Measurements from ENCODE around the gene TUBG2.
"Not testable (repeated sequence)": the region's sequence is repeated elsewhere in the genome, so short reads cannot be mapped to it uniquely, and the experiment has no call there.

Gene TUBG2

DNA sequence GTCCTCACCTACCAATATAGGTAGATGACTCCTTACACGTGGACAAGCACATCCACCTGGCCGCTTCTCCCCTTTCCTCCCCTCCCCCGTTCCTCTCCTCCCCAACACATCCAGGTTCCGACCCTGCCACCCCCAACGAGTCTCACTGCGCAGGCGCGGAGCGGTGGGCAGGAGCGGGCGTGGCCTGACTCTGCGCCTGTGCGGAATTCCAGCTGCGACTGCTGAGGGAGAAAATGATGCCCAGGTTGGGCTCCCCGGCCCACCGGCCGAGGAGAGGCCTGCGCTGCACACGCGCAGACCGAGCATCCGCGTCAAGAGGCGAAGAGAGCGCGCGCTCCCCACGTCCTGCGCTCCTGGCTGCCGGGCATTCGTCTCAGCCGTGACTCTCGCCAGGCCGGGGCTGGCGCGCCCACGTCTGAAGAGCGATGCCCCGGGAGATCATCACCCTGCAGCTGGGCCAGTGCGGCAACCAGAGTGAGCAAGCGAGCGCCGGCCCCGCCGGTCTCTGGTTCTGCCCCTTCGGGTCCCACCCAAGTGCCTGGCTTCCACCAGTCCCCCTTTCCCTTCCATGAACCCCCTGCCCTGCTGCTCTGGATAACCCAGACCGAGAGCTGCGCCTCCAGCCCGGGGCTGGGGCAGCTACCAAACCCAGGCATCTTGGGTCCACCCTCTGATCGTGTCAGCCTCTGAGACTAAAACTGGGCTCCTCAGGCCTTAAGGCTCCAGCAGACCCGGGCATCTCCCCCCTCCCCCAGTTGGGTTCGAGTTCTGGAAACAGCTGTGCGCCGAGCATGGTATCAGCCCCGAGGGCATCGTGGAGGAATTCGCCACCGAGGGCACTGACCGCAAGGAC, at the start of gene TUBG2:
TSS of gene TUBG2 (plus strand) at position 206 of the 853 bp plus-strand sequence. CDS start at position 426, 220 bp downstream.
- peak; percentile 87 for DNase-seq

DNA sequence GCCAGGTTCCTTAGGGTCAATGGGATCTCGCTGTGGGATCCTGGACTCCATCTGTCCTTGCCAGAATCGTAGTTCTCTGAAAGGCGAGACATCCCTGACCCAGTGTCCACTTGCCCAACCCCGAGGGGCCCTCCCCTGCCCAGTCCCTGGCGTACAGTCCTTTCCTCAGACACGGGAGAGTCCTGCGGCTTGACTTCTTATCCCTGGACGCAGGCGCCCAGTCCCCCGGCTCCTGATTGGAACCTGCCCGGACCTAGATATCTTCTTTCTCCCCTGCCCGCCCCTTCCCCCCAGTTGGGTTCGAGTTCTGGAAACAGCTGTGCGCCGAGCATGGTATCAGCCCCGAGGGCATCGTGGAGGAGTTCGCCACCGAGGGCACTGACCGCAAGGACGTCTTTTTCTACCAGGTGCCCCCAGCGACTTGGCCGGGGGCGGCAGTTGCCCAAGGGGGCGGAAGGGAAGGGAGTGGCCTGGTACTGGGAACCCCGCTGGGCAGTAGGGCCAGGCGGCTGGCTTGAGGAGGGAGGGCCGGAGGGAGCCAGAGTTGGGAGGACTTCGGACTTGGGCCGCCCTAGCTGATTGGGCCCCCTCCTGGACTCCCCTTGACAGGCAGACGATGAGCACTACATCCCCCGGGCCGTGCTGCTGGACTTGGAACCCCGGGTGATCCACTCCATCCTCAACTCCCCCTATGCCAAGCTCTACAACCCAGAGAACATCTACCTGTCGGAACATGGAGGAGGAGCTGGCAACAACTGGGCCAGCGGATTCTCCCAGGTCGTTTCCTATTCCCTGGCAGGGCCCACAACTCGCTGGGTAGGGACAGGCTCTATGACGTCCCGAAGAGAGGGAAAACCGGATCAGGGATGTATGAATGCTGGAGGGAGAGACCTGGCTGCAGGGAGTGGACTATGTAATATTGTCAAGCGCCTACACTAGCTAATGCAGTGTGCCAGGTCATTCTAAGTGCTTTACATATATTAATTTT, 49.0 kb upstream of the TUBG2 start:
- peak; percentile 43 for DNase-seq

DNA sequence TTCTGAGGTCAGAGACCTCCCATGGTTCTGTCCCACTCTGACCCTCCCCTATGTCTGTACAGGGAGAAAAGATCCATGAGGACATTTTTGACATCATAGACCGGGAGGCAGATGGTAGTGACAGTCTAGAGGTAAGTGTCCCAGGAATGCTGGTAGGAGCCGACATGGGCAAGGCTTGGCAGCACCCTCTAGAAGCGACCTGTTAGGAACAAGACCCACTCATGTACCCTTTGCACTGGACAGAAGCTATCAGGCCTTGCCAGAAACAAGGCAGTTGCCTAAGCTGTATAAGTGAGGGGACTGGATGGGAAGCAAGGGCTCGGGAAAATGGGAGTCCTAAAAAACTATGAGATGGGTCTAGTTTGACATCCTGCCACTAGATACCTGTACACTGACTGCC, 47.1 kb upstream of the TUBG2 start:
- DNase-seq = no peak

DNA sequence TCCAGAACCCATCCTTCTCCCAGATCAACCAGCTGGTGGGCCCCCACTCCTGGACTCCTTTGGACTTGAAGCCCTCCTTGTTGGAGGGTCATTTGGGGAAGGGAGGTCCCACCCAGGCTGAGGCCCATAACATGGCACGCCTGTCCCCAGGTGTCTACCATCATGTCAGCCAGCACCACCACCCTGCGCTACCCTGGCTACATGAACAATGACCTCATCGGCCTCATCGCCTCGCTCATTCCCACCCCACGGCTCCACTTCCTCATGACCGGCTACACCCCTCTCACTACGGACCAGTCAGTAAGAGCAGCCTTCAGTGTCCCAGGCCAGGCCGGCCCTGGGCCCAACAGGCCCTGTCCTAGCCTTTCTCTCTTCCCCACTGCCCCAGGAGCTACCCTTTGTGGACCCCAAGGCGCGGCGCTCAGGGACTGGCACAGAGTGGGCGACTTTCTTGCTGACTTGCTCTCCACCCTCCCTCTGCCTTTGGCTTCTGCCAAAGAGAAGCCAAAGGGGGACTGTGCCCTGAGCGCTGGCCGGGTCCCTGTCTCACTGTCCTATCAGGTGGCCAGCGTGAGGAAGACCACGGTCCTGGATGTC, 45.3 kb upstream of the TUBG2 start:
- DNase-seq = no peak

DNA sequence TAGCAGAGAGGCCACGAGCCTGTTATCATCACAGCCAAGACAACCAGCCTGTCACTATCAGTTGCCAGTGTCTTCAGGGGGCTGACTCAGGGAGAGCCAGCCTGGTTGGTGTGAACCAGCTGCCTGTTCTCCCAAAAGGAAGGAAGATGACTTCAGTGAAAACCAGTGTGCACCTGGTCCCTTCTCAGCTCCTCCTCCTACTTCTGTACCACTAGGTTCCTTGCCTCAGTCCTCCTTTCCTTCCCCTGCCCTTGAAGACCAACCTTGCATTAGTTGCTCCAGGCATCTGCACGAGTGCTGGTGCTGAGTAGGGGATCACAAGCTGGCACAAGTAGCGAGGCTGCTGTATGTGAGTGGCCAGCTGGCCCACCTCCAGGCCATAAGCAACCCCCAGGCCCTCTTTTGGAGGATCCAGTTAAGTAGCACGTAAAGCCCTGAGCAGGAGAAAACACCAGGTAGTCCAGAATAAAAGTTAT, 41.1 kb upstream of the TUBG2 start:
- DNase-seq = no peak

DNA sequence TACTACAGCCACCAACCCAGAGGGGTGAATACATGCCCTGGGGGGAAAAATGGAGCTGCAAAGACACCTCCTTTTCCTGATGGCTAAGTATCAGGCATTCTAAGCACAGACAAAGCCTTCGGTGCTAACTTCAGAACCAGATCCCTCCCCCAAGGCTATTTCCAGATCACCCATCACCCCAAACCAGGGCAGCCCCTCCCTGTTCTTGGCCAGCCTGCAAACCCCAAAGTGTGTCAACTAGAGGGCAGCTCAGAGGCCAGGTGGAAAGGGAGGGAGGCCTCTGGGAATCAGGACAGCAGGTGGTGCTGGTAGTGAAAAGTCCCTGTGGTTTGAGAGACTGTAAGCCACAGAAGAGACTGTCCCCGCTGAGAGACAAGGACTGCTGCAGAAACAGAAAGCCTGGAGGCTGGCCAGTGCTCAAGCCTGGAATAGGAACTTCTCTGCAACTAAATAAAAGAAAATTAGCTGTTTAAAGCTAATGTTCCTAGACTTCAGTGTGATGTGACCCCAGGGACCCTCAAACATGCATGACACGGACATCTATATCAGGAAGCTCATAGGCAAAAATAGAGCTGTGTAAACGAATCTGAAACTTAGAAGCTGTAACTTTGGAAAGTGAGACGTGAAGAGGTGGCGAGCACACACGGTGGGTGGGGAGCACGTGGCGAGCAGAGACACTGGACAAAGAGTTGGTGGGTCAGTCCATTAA, 40.5 kb upstream of the TUBG2 start:
- no peak for DNase-seq

DNA sequence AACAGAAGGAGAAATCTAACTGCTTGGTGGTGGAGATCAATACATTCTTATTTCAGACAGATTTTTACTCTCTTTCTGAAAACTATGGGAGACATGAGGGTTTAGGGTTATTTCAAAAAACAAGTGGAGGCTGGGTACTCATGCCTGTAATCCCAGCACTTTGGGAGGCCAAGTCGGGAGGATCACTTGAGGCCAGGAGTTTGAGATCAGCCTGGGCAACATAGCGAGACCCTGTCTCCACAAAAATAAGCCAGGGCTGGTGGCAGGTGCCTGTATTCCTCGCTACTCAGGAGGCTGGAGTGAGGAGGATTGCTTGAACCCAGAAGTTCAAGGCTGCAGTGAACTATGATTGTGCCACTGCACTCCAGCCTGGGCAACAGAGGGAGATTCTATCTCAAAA, 37.1 kb upstream of the TUBG2 start:
- not testable (repeated sequence) for DNase-seq

DNA sequence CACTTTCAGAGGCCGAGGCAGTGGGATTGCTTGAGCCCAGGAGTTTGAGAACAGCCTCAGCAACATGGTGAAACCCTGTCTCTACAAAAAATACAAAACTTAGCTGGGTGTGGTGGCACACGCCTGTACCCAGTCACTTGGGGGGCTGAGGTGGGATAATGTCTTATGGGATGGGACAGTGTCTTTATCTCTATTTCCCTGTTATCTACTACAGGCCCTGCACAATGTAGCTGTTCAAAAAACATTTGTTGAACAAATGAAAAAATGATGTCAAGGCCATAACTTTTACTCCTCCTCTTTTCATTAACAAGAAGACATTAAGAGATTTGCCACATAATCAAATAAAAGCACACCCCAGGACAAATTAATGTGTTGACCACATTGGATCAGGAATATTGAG, 35.8 kb upstream of the TUBG2 start:
- no peak for DNase-seq

DNA sequence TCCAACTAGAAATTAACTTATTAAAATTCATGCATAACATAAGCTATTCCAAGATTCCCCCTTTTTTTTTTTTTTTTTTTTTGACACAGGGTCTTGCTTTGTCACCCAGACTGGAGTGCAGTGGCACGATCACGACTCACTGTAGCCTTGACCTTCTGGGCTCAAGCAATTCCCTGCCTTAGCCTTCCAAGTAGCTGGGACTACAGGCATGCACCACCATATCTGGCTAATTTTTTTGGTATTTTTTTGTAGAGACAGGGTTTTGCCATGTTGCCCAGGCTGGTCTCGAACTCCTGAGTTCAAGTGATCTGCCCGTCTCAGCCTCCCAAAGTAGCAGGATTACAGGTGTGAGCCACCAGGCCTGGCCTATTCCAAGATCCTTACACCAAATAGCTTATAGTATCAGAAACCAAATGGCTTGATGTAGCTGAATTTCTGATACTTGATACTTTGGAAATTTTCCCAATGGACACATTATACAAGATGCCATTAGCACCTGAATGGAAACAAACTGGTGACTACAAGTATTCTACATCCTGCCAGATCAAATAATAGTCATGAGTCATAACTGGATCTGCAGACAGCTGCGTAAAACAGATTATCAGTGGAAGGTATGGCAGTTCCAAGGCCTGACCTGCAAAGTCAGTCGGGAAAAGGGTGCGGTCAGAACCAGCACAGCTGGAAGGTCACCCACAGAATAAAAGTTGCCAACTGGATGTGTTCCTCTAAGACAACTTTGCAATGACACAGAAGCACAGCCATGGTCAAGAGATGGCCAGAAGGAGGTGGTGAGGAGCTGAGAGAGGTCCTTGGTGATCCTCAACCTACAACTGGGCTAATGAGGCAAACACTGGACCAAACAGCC, 35.1 kb upstream of the TUBG2 start:
- DNase-seq = no peak

DNA sequence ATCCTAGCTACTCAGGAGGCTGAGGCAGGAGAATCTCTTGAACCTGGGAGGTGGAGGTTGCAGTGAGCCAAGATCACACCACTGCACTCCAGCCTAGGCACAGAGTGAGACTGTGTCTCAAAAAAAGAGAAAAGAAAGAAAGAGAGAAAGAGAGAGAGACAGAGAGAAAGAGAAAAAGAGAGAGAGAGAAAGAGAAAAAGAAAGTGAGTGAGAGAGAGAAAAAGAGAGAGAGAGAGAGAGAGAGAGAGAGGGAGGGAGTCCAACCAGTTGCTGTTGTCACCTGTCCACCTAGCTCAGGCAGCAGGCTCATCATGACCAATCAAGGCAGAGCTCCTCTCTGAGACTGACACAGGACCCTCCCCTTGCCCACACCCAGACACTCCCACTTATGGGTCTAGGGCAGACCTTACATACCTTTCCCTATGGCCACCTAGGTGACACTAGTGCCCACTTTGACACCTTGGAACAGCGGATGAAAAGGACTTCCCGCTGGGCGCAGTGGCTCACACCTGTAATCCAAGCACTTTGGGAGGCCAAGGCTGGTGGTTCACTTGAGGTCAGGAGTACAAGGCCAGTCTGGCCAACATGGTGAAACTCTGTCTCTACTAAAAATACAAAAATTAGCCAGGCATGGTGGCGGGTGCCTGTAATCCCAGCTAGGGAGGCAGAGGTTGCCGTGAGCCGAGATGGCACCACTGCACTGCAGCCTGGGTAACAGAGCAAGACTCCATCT, 31.9 kb upstream of the TUBG2 start:
- not testable (repeated sequence) for DNase-seq

DNA sequence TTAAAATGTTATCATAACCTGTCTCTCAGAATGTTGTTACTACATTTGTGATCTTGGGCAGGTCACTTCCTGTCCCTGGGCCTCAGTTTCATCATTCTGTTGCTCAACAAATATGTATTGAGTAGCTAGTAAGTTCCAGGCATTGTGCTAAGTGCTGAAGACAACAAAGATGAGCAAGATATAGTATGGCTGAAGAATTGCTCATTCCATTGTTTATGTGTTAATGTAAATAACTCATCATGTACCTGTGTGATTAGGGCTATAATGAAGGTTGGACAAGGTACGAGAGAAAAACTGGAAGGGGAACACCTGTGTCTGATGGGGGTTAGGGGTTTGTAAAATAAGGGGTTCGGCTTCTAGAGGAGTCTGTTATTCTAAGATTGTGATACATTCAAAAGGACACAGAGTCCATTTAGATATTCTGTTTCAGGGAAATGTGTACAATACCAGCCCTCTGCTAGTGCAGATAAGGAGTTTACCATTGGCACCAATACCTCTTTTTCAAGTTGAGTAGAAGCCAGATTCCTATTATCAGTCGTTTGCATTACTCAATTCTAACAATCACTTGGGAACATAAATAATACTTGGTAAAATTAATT, 29.6 kb upstream of the TUBG2 start:
- DNase-seq = no peak

DNA sequence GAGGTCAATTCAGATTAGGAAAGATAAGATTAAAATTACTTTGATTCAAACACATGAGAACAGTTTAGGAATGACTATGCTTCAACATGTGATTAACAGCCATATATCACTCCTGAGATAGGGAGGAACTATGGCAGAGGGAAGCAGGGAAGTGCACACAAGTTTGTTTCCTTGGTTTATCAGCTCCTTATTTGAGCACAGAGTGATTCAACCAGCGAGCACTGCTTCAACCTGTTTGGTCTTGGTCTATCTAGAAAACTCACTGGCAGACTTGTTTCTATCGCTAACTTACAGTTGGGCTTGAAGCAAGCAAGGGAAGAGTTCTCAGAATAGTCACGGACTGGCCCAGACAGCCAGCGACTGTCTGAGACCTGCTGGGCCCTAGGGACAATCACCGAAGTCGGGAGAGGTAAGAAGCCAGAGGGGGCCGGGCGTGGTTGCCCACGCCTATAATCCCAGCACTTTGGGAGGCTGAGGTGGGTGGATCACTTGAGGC, 26.1 kb upstream of the TUBG2 start:
- no peak for DNase-seq

DNA sequence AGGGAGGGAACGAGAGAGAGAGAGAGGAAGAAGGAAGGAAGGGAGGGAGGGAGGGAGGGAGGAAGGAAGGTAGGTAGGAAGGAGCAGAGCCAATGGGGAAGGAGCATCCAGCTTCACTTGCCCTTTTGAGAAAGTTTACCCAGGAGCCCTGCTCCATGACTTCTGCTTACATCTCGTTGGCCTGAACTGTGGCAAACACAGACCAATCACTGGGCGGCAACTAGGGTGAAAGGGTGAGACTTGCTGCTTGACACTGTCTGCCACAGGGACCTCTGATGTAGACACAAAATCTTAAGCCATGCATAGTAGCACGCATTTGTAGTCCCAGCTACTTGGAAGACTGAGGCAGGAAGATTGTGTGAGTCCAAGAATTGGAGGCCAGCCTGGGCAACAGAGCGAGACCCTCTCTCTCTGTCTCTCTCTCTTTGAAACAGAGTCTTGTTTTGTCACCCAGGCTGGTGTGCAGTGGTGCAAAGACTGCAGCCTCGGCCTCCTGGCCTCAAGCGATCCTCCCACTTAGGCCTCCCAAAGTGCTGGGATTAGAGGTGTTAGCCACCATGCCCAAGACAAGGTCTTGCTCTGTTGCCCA, 19.5 kb upstream of the TUBG2 start:
- DNase-seq = no peak

DNA sequence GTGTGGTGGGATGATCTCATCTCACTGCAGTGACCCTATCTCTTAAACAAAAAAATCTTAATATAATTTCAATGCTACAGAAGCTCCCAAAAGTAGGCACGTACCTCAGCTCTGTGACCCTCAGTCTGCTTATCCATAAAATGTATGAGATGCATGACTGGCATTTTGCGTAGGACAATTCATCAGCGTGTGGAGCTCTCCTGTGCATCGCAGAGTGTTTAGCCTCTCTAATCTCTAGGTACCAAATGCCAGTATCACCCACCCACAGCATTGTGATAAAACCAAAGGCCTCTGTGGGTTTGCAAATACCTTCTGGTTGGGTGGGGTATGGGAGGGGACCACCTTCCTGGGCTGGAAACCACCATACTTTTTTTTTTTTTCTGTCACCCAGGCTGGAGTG, 19.0 kb upstream of the TUBG2 start:
- no peak for DNase-seq

DNA sequence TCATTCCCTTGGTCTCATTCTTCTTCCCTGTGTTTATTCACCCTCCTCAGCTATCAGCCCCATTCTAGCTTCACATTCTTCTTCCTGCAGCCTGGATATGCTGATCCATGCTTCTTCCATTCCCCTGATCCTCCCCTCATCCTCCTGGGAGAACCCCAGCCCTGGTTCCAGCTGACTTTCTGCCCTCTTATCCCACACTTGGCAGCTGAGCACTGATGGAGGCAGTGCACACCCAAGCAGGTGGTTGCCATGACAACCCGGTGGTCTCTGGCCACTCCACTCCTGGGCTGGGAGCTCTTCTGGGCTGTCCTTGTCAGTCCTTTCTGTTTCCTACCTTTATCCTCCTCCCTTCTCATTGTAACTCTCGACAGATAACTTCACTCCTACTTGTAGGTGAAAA, 16.7 kb upstream of the TUBG2 start:
- DNase-seq = no peak

DNA sequence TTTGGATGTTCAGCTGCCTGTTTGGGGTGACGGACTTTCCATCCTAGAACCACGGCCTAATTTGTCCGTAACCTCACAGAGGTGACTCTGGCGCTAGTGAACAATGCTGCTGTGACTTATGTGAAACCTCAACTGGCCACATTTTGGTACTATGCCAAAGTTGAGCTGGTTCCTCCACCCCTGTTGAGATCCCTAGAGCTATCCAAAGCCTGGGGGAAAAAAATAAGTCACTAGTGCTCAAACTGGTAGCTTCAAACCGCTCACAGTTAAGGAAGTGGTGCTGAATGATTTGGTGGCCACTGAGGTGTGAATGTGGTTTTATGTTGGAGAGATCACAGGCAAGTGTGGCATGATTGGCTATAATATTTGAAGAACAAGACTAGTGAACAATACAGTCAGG, 11.3 kb upstream of the TUBG2 start:
- no peak for DNase-seq

DNA sequence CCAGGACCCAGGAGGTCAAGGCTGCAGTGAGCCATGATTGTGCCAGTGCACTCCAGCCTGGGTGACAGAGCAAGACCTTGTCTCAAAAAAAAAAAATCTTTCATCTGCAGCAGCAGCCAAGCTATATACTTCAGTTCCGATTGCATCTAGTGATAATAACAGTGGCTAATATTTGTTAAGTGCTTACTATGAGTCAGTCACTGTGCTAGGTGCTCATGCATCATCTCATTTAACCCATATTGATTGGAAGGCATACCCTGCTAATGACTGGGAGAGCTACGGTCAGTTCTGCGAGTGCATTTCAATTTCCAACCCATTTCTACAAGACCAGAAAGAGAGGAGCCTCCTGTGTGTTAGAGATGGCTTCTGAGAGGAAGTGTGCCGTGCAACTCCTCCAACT, 7.7 kb upstream of the TUBG2 start:
- DNase-seq = no peak

DNA sequence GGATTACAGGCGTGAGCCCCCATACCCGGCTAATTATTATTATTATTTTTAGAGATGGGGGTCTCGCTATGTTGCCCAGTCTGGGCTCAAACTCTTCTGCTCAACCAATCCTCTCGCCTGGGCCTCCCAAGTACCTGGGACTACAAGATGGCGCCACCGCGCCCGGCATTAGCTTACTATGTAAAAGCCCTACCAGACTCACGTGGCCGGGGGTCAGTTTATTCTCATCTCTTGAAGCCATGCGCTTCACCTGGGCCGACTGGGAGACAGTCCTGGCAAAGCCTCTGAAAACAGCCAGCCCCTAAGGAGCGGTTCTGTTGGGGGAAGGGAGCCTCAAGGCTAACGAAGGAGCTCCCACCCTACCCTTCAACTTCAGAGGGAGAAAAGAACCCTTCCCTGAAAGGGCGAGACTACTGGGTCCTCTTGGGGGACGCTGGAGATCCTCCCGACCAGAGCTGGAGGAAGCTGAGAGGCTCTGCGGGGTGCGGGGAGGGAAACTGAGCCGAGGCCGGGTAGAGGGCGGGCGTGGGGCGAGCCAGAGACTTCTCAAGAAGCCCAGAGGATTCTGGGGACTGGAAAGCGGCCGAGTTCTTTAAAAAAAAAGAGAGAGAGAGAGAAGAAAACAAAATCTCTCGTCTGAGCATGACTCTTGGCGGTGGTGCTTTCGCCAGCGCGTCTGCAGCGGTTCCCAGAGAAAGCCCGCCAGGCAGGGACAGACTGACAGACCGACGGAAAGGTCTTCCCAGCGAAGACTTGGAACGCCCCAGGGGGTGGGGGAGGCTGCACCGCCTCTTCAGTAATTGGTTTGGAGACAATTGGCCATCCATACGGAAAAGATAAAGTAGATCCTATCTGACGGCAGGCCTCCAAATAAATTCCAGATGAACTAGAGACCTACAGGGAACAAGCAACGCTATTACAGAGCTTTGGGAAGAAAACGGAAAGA, 5.6 kb upstream of the TUBG2 start:
- no peak for DNase-seq

DNA sequence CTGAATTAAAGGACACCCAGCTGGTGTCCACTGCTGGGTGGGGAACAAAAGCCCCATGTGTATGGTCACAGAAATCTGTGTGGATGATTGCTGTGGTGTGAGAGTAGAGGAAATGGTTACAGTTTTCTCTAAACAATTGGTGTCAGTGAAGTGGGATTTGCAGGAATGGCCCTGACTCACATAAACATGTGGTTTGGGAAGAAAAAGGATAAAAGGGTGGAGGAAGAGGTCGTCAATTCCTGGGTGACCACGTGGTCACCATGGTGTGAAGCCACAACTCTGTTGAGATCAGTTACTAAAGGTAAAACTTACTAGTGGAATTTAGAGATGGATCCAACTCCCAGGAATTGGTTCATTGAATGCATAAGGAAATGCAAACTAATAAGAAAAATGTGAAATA, 3.6 kb upstream of the TUBG2 start:
- DNase-seq = no peak

Data from T1000 (cell line).